Measurements from ENCODE around the gene ZNF853. TPM values are rescaled to one million over a fixed set of nuclear protein-coding genes. Genes with fewer than 3 reads are reported as not detected.
A peak's percentile ranks its signal among the peaks of the same experiment; 100 is the strongest.
"Not testable (repeated sequence)": the region's sequence is repeated elsewhere in the genome, so short reads cannot be mapped to it uniquely, and the experiment has no call there.

ZNF853 gene
- total RNA-seq, 3 donors from 2014 or later (not counting 1 experiment from before 2014, with no cell fraction given): 6.5 to 12.0 (median 9.7) TPM

GRCh38 chr7:6656413-6656812 lies 41.0 kb downstream of the ZNF853 start:
- H3K4me3 Mint-ChIP-seq: no peak overlapping the region
- intact Hi-C loops (cut with micrococcal nuclease): no loop called here
- no peaks in the 10 kb centered on the region for H3K27me3 Mint-ChIP-seq (ENCODE audit: low read depth in 2 of 2)
- Histone ChIP-seq H3K27me3 (ENCODE audit: control insufficient read depth, insufficient read depth, low read length) (no peaks in the 10 kb centered on the region), H3K36me3 (ENCODE audit: control insufficient read depth, insufficient read depth, low read length) (peaks cover 14% of the 10 kb centered on the region), H3K27ac (ENCODE audit: low read length) (no peak overlapping the region), H3K4me3 (ENCODE audit: low read length) (no peak overlapping the region), H3K9me3 (ENCODE audit: control insufficient read depth, insufficient read depth, low read length) (no peaks in the 10 kb centered on the region), H3K4me1 (ENCODE audit: control insufficient read depth, insufficient read depth, low read length) (no peaks in the 10 kb centered on the region)
- no peaks in the 10 kb centered on the region for H3K36me3 Mint-ChIP-seq
- no peak overlapping the region for H3K27ac Mint-ChIP-seq
- no peak for TF ChIP-seq CTCF (IDR thresholded peaks at IDR 0.05)
- DNase-seq (no peak), ATAC-seq (no peak)
- WGBS (ENCODE audit: insufficient coverage): 96% methylated on average over 9 of the region's 9 CpGs
- peaks cover 0 to 12% of the 10 kb centered on the region in 2 donors for H3K4me1 Mint-ChIP-seq
- H3K9me3 Mint-ChIP-seq: no peaks in the 10 kb centered on the region

- H3K27ac ChIP-seq (ENCODE audit: low read length): no peak overlapping the region
- no peaks in the 10 kb centered on the region for H3K4me1 ChIP-seq (ENCODE audit: control insufficient read depth, insufficient read depth, low read length)
- intact Hi-C loops (cut with micrococcal nuclease): no loop called here
- no peaks in the 10 kb centered on the region for H3K9me3 Mint-ChIP-seq
- H3K36me3 ChIP-seq (ENCODE audit: control insufficient read depth, insufficient read depth, low read length): peaks cover 7% of the 10 kb centered on the region
- no peaks in the 10 kb centered on the region for H3K9me3 ChIP-seq (ENCODE audit: control insufficient read depth, insufficient read depth, low read length)
- peak; percentile 55 to 79 (median 75) for ATAC-seq
- H3K4me3 ChIP-seq (ENCODE audit: low read length): no peak overlapping the region
- no peak overlapping the region for H3K4me3 Mint-ChIP-seq
- peak in 1 of 2 donors; percentile 3 for DNase-seq
- H3K4me1 Mint-ChIP-seq: peaks cover 0 to 12% of the 10 kb centered on the region in 2 donors
- no peaks in the 10 kb centered on the region for H3K36me3 Mint-ChIP-seq
- no peaks in the 10 kb centered on the region for H3K27me3 ChIP-seq (ENCODE audit: control insufficient read depth, insufficient read depth, low read length)
- no peak overlapping the region for H3K27ac Mint-ChIP-seq
- 28% methylated on average over 11 of the region's 11 CpGs for WGBS (ENCODE audit: insufficient coverage)
- H3K27me3 Mint-ChIP-seq (ENCODE audit: low read depth in 2 of 2): no peaks in the 10 kb centered on the region
- TF ChIP-seq CTCF (IDR thresholded peaks at IDR 0.05): no peak
Observed at GRCh38 chr7:6658618-6659345, 43.4 kb downstream of the ZNF853 start.

- H3K27ac ChIP-seq (ENCODE audit: low read length); H3K27me3 ChIP-seq (ENCODE audit: control insufficient read depth, insufficient read depth, low read length); ATAC-seq; H3K4me1 ChIP-seq (ENCODE audit: control insufficient read depth, insufficient read depth, low read length); H3K4me1 Mint-ChIP-seq; DNase-seq; H3K27me3 Mint-ChIP-seq (ENCODE audit: low read depth in 2 of 2); H3K36me3 ChIP-seq (ENCODE audit: control insufficient read depth, insufficient read depth, low read length); H3K4me3 ChIP-seq (ENCODE audit: low read length); H3K4me3 Mint-ChIP-seq; H3K27ac Mint-ChIP-seq; intact Hi-C loops (cut with micrococcal nuclease): not testable (repeated sequence)
- peaks cover 49% of the 10 kb centered on the region for H3K36me3 Mint-ChIP-seq
- 99% methylated on average over 10 of the region's 34 CpGs for WGBS (ENCODE audit: insufficient coverage)
- peaks cover 33% of the 10 kb centered on the region for H3K9me3 ChIP-seq (ENCODE audit: control insufficient read depth, insufficient read depth, low read length)
- H3K9me3 Mint-ChIP-seq: peaks cover 10 to 12% of the 10 kb centered on the region in 2 donors
Observed at GRCh38 chr7:6670851-6671250, 55.4 kb downstream of the ZNF853 start.

Other genes with a start within 250 kb of the ZNF853 start
- 100 to 1,000 TPM; 101 to 122 (median 112) TPM for gene RAC1, start 241.1 kb upstream of the ZNF853 start, total RNA-seq
- 10 to 100 TPM; 20.3 to 25.6 (median 25.2) TPM for gene DAGLB, start 167.7 kb upstream of the ZNF853 start, total RNA-seq
- gene KDELR2, start 131.5 kb upstream of the ZNF853 start, total RNA-seq: 10 to 100 TPM; 56.2 to 60.2 (median 58.5) TPM
- under 1 TPM; 0.39 to 0.45 (median 0.40) TPM for gene GRID2IP, start 64.1 kb upstream of the ZNF853 start, total RNA-seq
- gene ZDHHC4, start 38.2 kb upstream of the ZNF853 start, total RNA-seq: 10 to 100 TPM; 29.4 to 37.6 (median 35.3) TPM
- gene INTS15, start 25.6 kb upstream of the ZNF853 start, total RNA-seq: 10 to 100 TPM; 47.5 to 70.1 (median 60.7) TPM
- gene ZNF316, start 21.7 kb downstream of the ZNF853 start, total RNA-seq: 10 to 100 TPM; 46.2 to 59.6 (median 49.5) TPM
- 10 to 100 TPM; 27.5 to 38.4 (median 28.1) TPM for gene ZNF12, start 91.3 kb downstream of the ZNF853 start, total RNA-seq
- under 1 TPM; 0.12 to 0.54 (median 0.33) TPM for gene RSPH10B2, start 138.5 kb downstream of the ZNF853 start, total RNA-seq
- 100 to 1,000 TPM in 2 of 3 donors, 10 to 100 TPM in 1; 84.5 to 145 (median 103) TPM for gene CCZ1B, start 210.7 kb downstream of the ZNF853 start, total RNA-seq